Hepatic stellate cell (primary cell): ENCODE measurements around the gene HEPACAM.

Source experiments
- DNase-seq: peaks from one replicate; pipeline ENCODE4 v3.0.0; 2011; ENCODE audit warnings: low spot score

Gene HEPACAM

GRCh38 chr11:124898711-124899110 lies 37.1 kb downstream of the HEPACAM start:
- DNase-seq = peak; percentile 58

- peak; percentile 63 for DNase-seq
Observed at GRCh38 chr11:124898263-124898680, 37.6 kb downstream of the HEPACAM start.

GRCh38 chr11:124897674-124898262 lies 38.1 kb downstream of the HEPACAM start, which contains the start of gene ROBO4:
Gene ROBO4 (minus strand): TSS chr11:124897865. CDS start chr11:124897795, 70 bp downstream.
- peak; percentile 7 for DNase-seq

GRCh38 chr11:124896821-124897391 lies 38.9 kb downstream of the HEPACAM start:
- DNase-seq = peak; percentile 1

GRCh38 chr11:124896071-124896750 lies 39.6 kb downstream of the HEPACAM start:
- peak; percentile 13 for DNase-seq

- no peak for DNase-seq
Observed at GRCh38 chr11:124895471-124895971, 40.3 kb downstream of the HEPACAM start.

- DNase-seq = peak; percentile 15
Observed at GRCh38 chr11:124894606-124895430, 41.0 kb downstream of the HEPACAM start.

- DNase-seq = peak; percentile 1
Observed at GRCh38 chr11:124893781-124894401, 42.0 kb downstream of the HEPACAM start.

GRCh38 chr11:124892750-124893454 lies 42.9 kb downstream of the HEPACAM start:
- DNase-seq = peak; percentile 1

- DNase-seq = no peak
Observed at GRCh38 chr11:124892146-124892545, 43.7 kb downstream of the HEPACAM start.

GRCh38 chr11:124891373-124891861 lies 44.4 kb downstream of the HEPACAM start:
- no peak for DNase-seq

- no peak for DNase-seq
Observed at GRCh38 chr11:124890683-124891372, 45.0 kb downstream of the HEPACAM start.

- DNase-seq = no peak
Observed at GRCh38 chr11:124890151-124890550, 45.7 kb downstream of the HEPACAM start.

- no peak for DNase-seq
Observed at GRCh38 chr11:124889191-124890091, 46.4 kb downstream of the HEPACAM start.

GRCh38 chr11:124887667-124888013 lies 48.2 kb downstream of the HEPACAM start:
- no peak for DNase-seq

GRCh38 chr11:124886978-124887666 lies 48.7 kb downstream of the HEPACAM start:
- DNase-seq = no peak

GRCh38 chr11:124886476-124886875 lies 49.4 kb downstream of the HEPACAM start:
- no peak for DNase-seq

- no peak for DNase-seq
Observed at GRCh38 chr11:124884869-124885479, 50.9 kb downstream of the HEPACAM start.
